HEK293T (cell line): ENCODE results near the gene GPC1.

Experiments used
- CTCF ChIA-PET: fragments of 350-600 bp; formaldehyde crosslinking; extraction: SDS; loops from one replicate; lab custom pipeline; 2021; ENCODE audit warnings: antibody characterized with exemption, inconsistent platforms; lab: Yijun Ruan, JAX
- POLR2A ChIA-PET: fragments of 350-600 bp; formaldehyde crosslinking; extraction: SDS; loops from one replicate; lab custom pipeline; 2020; ENCODE audit warnings: antibody characterized with exemption, inconsistent platforms; lab: Yijun Ruan, JAX
- DNase-seq: peaks from one replicate; pipeline ENCODE4 v3.0.0; 2012; ENCODE audit warnings: mixed read lengths; ENCODE audit errors: extremely low spot score
- ARNT ChIP-seq: fragments of 450-650 bp; IDR thresholded peaks from 2 replicates; pipeline ENCODE4 v1.6.1; 2017; ENCODE audit warnings: mild to moderate bottlenecking
- BHLHE40 ChIP-seq: fragments of 450-650 bp; IDR thresholded peaks from 2 replicates; pipeline ENCODE4 v1.6.1; 2016; ENCODE audit warnings: mild to moderate bottlenecking, moderate library complexity, borderline replicate concordance
- CTBP1 ChIP-seq: fragments of 450-650 bp; IDR thresholded peaks from 2 replicates; pipeline ENCODE4 v1.6.1; 2016; ENCODE audit warnings: borderline replicate concordance
- ELF4 ChIP-seq: fragments of 450-650 bp; IDR thresholded peaks from 2 replicates; pipeline ENCODE4 v1.6.1; 2017; ENCODE audit warnings: antibody characterized with exemption
- FOXA1 ChIP-seq: fragments of 450-650 bp; IDR thresholded peaks from 2 replicates; pipeline ENCODE4 v1.6.1; 2016; ENCODE audit warnings: mild to moderate bottlenecking
- FOXK2 ChIP-seq: fragments of 450-650 bp; IDR thresholded peaks from 2 replicates; pipeline ENCODE4 v1.6.1; 2016; ENCODE audit warnings: mild to moderate bottlenecking
- FOXM1 ChIP-seq: fragments of 450-650 bp; IDR thresholded peaks from 2 replicates; pipeline ENCODE4 v1.6.1; 2017; ENCODE audit warnings: mild to moderate bottlenecking, borderline replicate concordance
- HDGF ChIP-seq: fragments of 450-650 bp; IDR thresholded peaks from 2 replicates; pipeline ENCODE4 v1.6.1; 2017; ENCODE audit warnings: antibody characterized with exemption, borderline replicate concordance
- L3MBTL2 ChIP-seq: fragments of 450-650 bp; conservative IDR thresholded peaks from 2 replicates; pipeline ENCODE4 v1.6.1; 2016; ENCODE audit warnings: mild to moderate bottlenecking
- LEF1 ChIP-seq: fragments of 450-650 bp; IDR thresholded peaks from 2 replicates; pipeline ENCODE4 v1.6.1; 2017; ENCODE audit warnings: mild to moderate bottlenecking, borderline replicate concordance
- NFRKB ChIP-seq: fragments of 450-650 bp; IDR thresholded peaks from 2 replicates; pipeline ENCODE4 v1.6.1; 2016; ENCODE audit warnings: mild to moderate bottlenecking, moderate library complexity
- PKNOX1 ChIP-seq: fragments of 450-650 bp; IDR thresholded peaks from 2 replicates; pipeline ENCODE4 v1.6.1; 2016
- SP1 ChIP-seq: fragments of 450-650 bp; IDR thresholded peaks from 2 replicates; pipeline ENCODE4 v1.6.1; 2017
- SUZ12 ChIP-seq: fragments of 450-650 bp; IDR thresholded peaks from 2 replicates; pipeline ENCODE4 v1.6.1; 2016; ENCODE audit warnings: mild to moderate bottlenecking
- TARDBP ChIP-seq: fragments of 450-650 bp; IDR thresholded peaks from 2 replicates; pipeline ENCODE4 v1.6.1; 2016
- ZNF384 ChIP-seq: fragments of 450-650 bp; IDR thresholded peaks from 2 replicates; pipeline ENCODE4 v1.6.1; 2016

The GPC1 gene

DNA sequence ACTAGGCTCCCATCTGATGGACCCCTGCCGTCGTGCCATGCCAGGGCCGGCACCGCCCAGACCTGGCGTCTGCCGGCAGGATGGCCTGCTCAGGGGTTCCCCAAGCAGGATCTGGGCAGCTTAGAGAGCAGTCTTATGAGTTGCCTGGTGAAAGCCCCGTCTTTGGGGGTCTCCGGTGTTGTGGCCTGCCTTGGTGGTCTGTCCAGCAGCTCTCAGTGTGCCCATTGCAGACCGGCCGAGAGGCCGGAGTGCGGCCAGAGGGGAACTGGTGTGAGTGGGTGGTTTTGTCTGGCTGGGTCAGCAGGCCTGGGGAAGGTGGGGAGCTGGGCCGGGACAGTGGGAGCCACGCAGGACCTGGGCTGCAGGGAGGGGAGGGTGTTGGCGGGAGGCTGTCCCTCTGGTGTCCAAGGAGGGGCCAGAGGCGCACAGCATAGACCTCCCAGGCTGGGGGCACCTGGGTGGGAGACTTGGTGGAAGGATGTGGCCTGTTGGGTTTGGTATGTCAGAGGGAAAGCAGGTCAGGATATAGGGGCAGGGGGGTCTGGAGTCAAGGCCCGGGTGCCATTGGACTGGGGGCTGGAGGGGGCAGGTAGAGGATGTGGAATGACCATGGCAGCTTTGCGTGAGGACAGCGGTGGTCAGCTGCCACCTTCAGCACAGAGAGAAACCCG is 16.5 kb downstream of the GPC1 start:
- no peak for TF ChIP-seq L3MBTL2
- TF ChIP-seq FOXM1, result no peak
- TF ChIP-seq SUZ12, result no peak
- TF ChIP-seq TARDBP, result no peak
- DNase-seq, result no peak
- POLR2A ChIA-PET, result no interaction called here
- CTCF ChIA-PET, result no interaction called here

GRCh38 chr2:240452462-240453256 is 17.2 kb downstream of the GPC1 start:
- TF ChIP-seq FOXM1 (no peak), ARNT (no peak), ZNF384 (no peak), FOXK2 (no peak), LEF1 (no peak), ELF4 (no peak), HDGF (no peak), FOXA1 (no peak), SUZ12 (no peak), PKNOX1 (no peak), TARDBP (no peak), L3MBTL2 (no peak), CTBP1 (no peak)
- CTCF ChIA-PET, result no interaction called here
- DNase-seq, result peak; percentile 72
- POLR2A ChIA-PET, result no interaction called here

DNA sequence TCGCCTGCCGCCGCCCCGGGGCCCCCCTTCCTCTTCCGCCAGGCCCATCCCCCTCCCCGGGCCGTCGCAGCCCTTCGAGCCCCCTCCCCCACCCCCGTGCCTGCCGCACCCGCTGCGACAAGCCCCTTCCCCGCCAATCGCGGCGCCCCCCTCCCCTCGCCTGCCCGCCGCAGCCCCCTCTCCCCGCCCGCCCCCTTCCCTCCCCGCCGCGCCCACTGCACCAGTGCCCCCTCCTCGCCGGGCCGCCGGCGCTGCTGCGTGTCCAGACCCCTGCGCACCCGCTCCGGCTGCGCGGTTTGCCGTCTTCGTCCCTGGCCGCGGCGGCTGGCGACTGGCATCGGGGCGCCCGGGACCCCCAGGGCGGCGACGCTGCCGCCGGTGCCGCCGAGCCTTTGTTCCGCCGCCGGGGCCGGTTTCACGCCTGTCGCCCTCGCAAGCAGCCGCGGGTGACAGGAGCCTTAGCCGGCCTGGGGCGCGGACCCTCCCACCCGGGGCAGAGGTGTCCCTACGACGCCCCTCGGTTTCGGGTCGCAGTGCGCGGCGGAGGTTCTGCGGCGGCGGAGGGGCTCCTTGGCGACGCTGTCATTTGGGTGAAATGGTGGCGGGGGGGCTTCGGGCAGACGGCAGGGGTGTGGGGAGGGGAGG is 18.1 kb downstream of the GPC1 start:
- no peak for DNase-seq
- CTCF ChIA-PET, result no interaction called here
- POLR2A ChIA-PET, result no interaction called here
- TF ChIP-seq ELF4 (no peak), FOXA1 (no peak), L3MBTL2 (no peak), LEF1 (no peak), ARNT (no peak), PKNOX1 (no peak), SUZ12 (no peak)

DNA sequence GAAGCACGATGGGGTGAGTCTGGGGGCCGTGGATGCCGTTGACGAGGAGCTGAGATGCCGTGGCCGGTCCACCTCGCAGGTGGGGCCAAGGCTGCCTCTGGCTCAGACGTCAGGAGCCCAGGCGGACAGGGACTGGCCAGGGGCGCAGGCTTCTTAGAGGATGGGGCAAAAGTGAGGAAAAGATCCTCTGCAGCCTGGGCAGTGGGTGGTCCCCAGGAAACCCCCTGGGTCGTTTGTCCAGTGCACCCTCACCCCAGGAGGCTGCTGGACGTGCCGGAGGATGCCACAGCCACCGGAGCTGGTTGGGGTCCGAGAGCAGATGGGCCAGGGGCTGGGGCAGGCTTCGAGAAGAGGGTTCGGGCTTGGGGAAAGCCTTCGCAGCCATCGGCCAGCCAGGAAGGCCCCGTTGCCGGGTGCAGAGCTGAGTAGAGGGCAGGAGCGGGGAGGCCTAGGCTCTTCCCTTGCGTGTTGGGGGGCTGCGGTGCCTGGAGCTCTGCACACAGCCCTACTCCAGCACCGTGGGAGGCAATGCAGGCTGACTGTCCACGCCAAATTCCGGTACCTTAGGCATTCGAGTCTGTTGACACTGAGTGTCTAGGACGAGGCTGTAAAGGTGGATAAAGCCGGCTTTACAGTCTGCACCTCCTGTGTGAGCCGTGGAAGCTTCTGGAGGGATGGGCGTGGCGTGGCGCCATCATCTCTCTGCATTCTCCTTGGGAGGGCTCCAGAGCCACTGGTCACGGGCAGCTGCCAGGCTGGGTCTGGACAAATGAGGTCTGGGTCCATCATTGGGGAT is 18.8 kb downstream of the GPC1 start:
- no peak for DNase-seq
- ChIA-PET CTCF (no interaction called here), POLR2A (no interaction called here)
- TF ChIP-seq CTBP1 (no peak), ELF4 (no peak), LEF1 (no peak), SP1 (no peak), ARNT (no peak), NFRKB (no peak), ZNF384 (no peak), SUZ12 (no peak), FOXA1 (no peak), HDGF (no peak), TARDBP (no peak), L3MBTL2 (no peak), PKNOX1 (no peak), FOXM1 (no peak), BHLHE40 (no peak), FOXK2 (no peak)

DNA sequence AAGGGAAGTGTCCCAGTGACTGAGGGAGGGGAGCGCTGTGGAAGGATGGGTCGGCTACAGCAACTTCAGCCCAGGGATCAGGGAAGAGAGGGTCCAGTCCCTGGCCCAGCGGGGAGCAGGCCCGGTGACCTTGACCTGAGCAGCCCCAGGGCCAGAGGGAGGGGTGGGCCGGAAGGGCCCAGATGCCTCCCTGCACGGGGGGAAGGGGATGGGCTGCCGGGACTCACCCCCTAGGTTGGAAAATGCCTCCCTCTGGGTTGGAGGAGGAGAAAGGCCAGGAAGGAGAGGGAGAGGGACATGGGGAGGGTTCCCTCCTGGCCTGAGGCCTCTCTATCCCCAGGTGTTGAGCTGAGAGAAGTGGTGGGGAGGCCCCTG is 19.8 kb downstream of the GPC1 start:
- DNase-seq, result no peak
- ChIA-PET POLR2A (no interaction called here), CTCF (interaction anchor here (1.0 kb wide), 1 partner anchor 9 kb away, joined by 4 read pairs; no protein-coding TSS in a partner anchor)
- no peak for TF ChIP-seq ARNT
- no peak for TF ChIP-seq CTBP1
- TF ChIP-seq PKNOX1, result no peak
- no peak for TF ChIP-seq FOXK2
- TF ChIP-seq ZNF384, result no peak
- no peak for TF ChIP-seq NFRKB
- no peak for TF ChIP-seq LEF1
- TF ChIP-seq BHLHE40, result no peak
- TF ChIP-seq SP1, result no peak
- TF ChIP-seq FOXA1, result no peak
- TF ChIP-seq FOXM1, result no peak
